ENCODE results near the gene DNTTIP2.
"Not testable (repeated sequence)": the region's sequence is repeated elsewhere in the genome, so short reads cannot be mapped to it uniquely, and the experiment has no call there.

DNTTIP2 gene
- 117 to 127 reads per million in 2 donors for total RNA-seq

GRCh38 chr1:93878889-93879586 is at the start of gene DNTTIP2:
Gene DNTTIP2 (minus strand): TSS chr1:93879206. CDS start chr1:93879148, 58 bp downstream.
- peak; percentile 60 for DNase-seq

DNA sequence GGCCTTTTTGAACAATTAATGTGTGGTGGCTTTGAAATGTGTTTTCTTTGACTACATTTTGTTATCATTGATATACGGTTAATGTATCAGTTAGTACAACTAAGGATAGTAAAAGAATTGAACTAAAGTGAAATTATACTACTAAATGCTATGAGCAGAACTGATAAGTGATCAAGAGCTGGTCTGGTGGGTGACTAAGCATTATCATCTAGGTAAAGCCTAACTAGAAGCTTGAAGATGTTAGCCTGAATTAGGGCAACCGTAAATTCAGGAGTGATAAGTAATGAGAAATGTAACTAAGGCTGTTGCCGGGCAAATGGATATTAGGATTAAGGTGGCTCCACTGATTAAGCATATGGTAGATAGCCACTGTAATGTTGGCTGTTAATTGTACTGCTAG is 46.2 kb upstream of the DNTTIP2 start:
- DNase-seq = no peak

DNA sequence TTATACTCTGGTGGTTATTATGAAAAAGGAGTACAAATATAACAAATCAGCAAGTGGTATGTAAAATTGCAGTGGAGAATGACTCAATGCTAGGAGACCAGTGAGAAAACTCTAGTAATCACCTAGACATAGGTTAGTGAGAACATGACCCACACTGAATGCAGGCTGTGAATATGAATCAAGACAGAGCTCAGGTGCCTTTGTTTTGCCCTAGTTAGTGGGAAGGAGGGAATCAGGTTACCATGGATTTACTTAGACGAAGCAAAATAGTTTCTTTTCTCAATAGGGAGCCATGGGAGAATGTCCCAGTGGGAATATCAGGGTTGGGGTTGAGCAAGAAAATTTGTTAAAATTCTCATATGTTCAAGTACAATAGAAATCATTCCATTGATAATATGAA is 40.8 kb upstream of the DNTTIP2 start:
- no peak for DNase-seq

DNA sequence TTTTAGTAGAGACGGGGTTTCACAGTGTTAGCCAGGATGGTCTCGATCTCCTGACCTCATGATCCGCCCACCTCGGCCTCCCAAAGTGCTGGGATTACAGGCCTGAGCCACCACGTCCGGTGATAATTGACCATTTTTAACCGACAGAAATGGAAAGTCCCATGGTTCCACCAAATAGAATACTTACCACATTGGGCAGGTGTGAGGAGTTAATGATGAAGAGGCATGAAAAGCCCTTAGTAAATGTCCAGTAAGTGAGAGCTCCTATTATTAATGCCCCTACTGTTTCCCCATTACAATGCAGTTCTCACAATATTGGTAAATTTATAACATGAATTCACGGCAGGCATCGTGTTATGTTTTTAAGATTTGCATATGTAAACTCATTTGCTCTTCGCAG is 38.3 kb upstream of the DNTTIP2 start:
- DNase-seq = no peak

DNA sequence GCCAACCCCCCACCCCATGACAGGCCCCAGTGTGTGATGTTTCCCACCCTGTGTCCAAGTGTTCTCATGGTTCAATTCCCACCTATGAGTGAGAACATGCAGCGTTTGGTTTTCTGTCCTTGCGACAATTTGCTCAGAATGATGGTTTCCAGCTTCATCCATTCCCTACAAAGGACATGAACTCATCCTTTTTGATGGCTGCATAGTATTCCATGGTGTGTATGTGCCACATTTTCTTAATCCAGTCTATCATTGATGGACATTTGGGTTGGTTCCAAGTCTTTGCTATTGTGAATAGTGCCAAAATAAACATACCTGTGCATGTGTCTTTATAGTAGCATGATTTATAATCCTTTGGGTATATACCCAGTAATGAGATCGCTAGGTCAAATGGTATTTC is 31.9 kb upstream of the DNTTIP2 start:
- DNase-seq = not testable (repeated sequence)

DNA sequence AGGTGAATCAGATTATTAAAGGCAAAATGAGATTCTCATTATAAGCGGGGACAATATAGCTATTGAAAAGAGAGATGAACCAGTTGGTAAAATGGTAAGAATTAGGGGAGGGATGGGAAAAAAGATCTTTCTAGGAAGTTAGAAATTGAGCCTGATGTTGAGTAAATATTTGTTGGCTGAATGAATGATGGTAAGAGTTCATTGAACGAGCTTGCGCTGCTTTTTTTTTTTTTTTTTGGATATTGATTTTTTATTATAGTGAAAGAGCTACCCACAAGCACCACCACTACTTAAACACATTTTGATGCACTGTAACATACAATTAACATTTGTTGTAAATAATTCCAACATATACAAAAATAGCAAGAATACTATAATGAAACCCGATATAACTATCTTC is 31.3 kb upstream of the DNTTIP2 start:
- DNase-seq = no peak

DNA sequence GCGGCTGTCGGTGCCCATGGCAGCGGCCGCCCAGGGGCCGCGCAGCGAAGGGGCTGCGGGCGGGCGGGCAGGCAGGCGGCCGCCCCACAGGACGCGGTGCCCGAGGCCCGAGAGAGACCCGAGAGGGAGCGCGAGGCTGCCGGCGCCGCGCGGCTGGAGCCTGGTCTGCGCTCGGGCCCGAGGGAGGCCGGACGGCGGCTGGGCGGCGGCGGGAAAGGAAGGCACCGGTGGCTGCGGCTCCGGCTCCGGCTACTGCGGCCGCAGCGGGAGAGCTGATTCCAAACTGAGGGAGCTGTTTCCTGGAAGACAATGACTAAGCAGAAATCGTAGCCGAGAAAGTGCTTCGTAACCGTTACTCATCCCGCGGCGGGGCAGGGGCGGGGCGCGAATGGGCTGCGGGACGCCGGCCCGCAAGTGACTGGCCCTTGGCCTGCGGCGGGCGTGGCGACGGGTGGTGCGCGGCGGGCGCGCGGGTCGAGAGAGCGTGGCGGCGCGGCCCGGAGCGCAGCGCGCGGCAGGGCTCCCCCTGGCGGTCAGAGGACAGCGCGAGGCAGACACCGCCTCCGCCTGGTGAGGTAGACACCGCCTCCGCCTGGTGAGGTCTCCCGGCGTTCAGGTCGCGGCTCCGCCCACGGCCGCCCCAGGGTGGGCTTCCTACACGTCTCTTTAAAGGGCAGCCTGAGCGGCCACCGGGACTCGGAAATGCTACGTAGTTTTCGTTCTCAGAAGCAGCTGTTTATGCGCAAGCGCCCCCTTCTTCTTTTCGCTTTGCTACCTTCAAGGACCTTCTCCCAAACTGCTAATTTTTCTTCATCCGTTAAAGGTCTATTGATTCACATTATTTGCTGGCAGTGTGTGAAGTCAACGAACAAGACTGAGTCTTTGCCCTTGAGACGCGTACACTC is 30.4 kb upstream of the DNTTIP2 start, which contains the start of gene GCLM:
Gene GCLM, minus strand, starts transcription at position 285 of the 905 bp plus-strand sequence. Its CDS starts 267 bp downstream, at position 18.
- DNase-seq = peak; percentile 89

DNA sequence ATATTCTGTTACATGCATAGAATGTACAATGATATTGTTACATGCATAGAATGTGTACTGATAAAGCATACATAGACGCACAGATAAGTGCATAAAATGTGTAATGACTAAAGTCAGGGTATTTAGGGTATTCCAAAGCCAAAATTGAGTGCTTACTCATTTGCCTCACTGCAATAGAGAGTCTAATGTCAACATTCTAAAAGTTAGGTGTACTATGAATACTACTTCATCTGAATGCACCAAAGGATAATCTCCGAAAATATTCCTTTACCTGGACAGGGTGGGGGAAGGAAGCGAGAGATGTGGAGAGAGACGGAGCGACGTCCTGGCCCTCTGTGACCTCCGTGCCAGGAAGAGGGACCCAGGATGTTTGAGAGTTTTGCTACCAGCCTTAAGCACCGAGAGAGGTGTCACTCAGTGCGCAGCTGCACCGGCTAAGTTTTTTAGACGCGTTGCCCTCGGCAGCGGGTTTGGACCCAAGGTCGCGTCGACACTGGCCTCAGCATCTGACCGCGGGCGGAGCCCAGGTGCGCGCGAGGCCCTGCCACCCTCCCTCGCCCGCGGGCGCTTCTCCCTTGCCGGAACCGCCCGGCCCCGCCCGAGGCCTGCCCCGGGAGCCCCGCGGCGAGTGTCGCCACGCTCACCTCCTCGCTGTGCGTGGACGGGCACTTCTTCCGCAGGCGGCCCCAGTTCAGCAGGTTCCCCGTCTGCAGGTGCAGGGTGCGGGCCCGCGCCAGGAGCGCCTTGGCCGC is 29.6 kb upstream of the DNTTIP2 start:
- peak; percentile 46 for DNase-seq

DNA sequence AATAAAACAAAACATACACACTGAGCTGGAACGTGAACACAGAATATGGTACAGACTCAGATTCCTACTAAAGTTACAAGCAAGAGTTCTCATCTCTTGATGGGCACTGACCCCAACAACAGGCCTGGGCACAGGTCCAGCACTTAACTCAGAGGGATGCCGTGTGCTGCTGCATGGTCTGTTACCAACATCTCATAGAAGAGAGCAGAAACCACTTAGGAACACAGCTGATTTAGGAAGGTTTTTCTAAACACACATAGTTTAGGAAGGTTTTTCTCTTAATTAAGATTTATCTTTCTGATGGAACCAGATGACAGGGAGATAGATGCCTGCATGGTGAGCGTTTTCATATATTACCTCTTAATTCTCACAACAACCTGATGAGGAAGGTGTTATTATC is 28.7 kb upstream of the DNTTIP2 start:
- DNase-seq = no peak

DNA sequence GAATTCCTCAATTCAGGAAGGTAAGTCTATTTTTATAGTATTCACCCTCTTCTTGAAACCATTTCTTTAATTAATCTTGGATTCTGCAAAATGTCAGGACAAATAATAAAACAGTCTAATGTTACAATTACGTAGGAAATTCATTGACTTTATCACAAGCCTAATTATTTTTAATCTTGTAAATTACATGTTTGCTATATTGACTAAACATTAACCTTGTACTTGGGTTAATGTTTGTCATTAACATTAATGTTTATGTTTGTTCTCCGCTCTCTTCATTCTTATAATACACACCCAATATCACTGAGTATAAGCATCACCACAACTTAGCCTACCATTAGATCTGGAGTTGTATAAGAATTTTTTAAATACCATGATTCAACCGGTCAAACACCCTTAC is 27.5 kb upstream of the DNTTIP2 start:
- no peak for DNase-seq

DNA sequence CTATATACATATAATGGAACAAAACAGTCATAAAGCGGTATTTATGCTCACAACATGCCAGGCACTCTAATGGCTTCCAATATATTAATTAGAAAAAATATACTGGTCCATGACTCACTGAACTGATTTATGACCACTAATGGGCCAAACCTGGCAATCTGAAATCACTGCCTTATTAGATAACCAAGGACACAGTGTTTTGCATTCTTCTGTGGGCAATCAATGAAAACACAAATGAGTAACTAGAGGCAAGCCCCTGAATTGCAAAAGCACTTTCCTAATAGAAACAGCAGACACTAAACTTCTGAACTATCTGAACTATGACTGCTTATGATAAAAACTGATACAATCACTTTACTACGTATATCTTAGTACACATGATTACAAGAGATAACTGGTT is 26.7 kb upstream of the DNTTIP2 start:
- DNase-seq = no peak

DNA sequence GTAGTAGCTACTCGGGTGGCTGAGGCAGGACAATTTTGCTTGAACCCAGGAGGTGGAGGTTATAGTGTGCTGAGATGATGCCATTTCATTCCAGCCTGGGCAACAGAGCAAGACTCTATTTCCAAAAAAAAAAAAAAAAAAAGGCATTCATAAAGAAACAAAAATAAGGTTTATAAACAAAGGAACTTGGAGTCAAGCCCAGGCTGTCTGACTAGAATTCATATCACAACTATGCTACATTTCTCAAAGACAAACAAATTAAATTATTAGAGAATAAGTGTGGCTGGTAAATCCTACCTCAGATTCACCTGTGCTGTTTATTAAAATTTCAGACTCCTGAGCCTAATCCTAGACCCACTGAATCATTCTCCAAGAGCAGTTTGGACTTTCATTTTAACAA is 26.0 kb upstream of the DNTTIP2 start:
- no peak for DNase-seq

- no peak for DNase-seq
These were observed 25.2 kb upstream of the DNTTIP2 start for GRCh38 chr1:93904228-93904627.

GRCh38 chr1:93900723-93901504 is 21.9 kb upstream of the DNTTIP2 start:
- DNase-seq = no peak

GRCh38 chr1:93899543-93900207 is 20.7 kb upstream of the DNTTIP2 start:
- DNase-seq = no peak

- no peak for DNase-seq
These were observed 9.9 kb upstream of the DNTTIP2 start for GRCh38 chr1:93888900-93889299.

DNA sequence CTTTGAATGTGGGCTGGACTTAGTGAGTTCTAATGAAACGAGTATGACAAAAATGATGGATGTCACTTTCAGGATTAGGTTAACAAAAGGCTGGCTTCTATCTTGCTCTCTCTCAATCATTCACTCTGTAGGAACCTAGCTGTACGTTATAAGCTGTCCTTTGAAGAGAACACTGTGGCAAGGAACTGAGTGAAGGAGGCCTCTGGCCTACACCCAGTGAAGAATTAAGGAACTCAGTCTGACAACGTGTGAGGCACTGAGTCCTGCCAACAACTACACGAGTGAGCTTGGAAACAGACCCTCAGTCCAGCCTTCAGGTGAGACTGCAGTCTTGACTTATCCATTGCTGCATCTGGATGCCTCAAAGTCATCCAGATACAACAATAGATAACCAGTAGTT is 3.3 kb upstream of the DNTTIP2 start:
- no peak for DNase-seq

DNA sequence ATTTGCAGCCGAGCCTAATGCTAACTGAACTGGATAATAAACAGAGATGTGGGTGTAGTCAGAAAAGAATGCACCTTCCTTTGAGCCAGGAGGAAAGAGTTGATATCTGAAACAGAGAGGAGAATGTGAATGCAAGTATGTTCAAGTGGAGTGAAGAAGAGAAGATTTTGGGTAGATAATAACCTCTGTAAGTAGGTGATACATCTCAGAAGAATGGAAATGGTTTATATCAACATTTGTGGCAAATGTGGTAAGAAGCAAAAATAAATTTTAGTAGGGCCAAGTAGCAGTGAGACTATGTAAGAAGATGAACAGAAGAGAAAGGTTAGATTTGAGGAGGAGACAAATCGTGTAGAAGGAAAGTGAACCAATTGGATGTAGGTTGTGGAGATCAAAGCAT is 1.7 kb upstream of the DNTTIP2 start:
- no peak for DNase-seq

- DNase-seq = peak; percentile 12
These were observed 511 bp downstream of the DNTTIP2 start for GRCh38 chr1:93878501-93878888.

DNA sequence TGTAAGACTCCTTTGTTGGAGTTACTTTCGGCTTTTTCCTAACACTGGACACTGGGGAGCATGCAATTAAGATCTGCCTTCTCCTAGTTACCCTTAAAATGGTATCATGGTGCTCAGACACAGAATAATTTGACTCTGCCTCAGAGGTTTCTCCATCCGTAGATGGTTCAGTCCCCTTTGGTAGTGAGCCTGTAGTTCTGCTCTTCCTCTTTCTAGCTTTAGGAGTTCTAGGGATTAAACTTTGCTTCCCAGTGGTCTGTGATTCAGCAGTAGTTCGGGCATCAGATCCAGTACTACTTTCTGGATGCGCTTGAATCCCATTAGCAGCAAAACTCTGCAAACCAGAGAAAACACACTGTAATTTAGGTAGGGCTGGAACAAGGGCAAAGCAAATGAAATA is 1.5 kb downstream of the DNTTIP2 start:
- no peak for DNase-seq

GRCh38 chr1:93876244-93876643 is 2.8 kb downstream of the DNTTIP2 start:
- no peak for DNase-seq
